Right forelimb (tissue), 1 donor: ENCODE results near the gene CISH.
A peak's percentile ranks its signal among the peaks of the same experiment; 100 is the strongest.

Source experiments
- DNase-seq: peaks from one replicate; pipeline ENCODE4 v3.0.0-alpha.2; 2018

Gene CISH

DNA sequence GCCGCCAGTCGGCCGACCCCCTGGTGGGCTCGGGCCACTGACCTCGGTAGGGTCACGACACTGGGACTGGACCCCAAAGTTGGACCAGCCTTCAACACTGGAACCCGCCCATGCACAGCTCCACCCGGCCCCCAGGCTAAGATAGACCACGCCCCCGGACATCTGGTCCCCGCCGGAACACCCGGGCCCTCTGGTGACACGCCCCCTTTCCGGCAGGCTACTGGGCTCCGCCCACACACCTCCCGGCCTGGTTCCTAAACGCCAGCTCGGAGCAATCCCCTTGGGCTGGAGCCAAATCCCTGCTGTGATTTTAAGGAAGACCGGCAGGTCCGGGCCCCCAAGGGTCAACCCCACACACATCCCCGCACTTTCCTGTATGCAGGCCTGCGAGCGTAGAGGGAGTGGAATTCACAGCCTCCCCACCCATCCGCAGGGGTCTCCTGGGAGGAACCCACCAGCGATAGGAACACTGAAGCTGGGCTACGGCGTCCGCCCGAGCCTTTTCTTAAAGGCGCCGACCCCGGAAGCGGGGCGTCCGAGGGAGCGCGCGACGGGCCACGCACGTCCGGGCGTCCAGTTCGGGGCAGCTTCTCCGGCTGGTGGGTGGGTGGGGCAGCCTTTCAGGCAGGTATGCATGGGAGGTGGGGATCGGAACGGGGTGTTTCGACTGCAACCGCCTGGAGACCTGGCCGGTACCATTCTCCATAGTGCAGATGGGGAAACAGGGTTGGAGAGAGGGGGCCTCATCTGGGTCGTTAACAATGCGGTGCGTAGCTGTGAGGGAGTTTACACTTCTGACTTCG lies 42.4 kb downstream of the CISH start, which contains the start of gene HEMK1:
HEMK1 (plus strand) TSS at position 576 of the 803 bp plus-strand sequence. CDS start 1,583 bp downstream, outside the sequence.
- peak; percentile 97 for DNase-seq

DNA sequence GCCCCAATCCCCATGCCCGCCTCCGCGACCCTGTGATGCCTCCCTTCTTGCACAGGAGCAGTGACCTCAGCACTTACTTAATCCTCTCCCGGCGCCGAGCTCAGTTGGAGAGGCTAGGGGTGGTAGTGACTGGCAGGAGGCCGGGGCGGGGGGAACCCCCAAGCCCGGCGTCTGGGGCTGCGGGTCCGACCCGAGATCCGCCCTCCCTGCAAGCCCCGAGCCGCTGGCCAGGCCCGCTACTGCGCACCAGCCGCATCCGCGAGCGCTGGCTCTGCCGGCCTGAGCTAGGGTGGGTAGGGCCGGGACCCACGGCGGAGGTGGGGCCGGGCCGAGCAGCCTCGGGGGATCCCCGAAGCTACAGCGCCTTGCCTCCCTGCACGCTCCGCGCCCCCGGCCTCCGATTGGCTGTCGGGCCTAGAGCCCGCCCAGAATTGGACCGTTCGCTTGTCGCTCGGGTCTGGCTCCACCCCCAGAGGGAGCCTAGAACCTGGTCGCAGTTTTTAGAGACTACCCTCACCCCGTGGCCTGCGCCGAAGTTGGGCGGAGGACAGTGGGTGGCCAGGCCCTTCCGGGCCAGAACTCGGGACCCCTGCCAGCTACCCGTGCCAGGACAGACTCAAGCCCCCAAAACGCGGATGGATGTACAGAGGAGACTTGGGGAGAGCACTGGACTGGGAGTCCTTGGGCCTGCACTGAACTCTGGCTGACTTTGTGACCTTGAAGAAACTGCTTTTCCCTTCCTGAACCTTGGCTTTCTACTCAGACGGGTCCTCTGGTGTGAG lies 44.0 kb downstream of the CISH start, which contains the start of gene C3orf18:
C3orf18 (minus strand) TSS at position 362 of the 782 bp plus-strand sequence. CDS start 2,048 bp downstream, outside the sequence.
- DNase-seq, result peak; percentile 91

DNA sequence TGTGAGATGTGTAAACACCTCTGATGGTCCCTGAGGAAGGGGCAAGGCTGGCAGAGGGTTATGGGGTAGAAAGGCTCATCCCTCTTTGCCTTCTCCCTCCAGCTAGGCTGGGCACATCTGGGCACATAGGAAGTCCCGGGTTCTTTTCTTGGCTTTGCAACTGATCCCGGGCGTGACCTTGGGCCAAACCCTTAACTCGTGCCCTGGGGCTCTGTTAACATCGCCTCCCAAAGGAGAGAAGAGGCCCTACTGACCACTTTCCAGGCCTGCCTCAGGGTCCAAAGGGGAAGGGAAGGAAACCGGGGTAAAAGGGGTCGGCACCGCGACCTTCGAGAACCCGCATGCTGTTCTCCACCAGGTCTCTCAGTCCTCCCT lies 44.6 kb downstream of the CISH start:
- no peak for DNase-seq

DNA sequence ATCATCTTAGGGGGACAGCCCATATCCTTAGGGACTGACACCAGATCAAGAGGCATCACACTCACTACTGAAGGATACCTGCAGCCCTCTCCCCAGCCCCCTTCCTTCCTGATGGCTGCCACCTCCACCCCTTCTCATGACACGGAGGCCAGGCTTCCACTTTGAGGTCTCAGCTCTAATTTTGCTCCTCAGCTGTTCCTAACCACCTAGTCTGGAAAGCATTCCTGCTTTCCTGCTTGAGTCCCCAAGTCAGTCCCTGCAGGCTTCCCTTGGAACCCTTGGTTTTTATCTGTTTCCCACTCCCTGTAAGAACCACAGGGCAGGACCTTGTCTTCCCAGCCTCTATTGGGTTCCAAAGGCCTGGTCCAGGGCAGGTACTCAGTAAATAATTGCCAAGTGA lies 47.3 kb downstream of the CISH start:
- no peak for DNase-seq

DNA sequence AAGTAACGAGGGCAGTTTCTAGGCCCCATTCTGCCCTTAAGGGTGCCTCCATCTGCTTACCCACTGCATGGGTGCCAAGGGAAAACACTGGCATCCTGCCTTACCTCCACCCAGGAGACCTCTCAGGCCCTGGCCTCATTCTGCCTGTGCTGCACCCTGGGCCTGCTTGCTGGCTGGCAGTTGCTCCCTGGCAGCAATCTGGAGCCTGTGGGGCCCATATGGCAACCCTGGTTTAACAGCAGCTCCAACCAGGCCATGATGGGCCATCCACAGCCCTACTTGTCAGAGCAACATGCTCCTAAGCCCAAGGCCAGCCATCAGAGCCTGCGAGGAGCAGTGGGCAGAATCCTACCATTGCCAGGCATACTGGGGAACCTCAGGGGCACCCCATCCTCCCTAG lies 47.7 kb downstream of the CISH start:
- no peak for DNase-seq

DNA sequence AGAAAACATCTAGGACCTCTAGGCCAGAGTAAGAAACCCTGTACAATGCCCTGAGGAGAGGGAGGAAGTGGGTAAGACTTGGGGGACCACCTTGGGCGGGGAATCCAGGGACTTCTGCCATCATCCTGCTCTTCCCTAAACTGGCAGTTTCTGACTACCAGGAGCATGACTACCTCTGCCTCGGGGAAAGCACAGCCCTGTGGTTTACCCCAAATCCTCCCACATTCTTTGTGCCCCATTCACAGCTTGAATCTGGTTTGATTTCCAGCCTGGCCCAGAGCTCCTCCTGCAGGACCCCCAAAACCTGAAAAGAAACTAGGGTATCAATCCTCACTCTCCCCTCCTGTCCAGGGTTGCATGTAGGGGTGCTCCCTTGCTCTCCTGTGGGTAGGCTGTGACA lies 48.7 kb downstream of the CISH start:
- no peak for DNase-seq

DNA sequence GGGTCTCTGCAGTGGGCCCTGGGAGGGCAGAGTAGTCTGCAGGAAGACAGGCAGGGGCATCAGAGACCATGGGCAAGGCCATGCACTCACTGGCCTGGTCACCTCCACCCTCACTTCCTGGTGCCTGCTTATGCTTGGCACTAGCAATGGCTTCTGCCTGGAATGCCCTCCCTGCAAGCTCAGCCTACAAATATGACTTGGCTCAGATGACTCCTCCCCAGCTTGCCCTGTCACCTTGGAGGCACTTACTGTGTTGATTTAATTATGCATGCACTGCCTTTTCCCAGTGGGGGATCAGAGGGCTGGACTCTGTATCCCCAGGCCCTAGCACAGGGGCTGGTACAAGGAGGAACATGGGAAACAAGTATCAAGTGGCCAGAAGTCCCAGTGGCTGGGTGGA lies 51.9 kb downstream of the CISH start:
- DNase-seq, result no peak

DNA sequence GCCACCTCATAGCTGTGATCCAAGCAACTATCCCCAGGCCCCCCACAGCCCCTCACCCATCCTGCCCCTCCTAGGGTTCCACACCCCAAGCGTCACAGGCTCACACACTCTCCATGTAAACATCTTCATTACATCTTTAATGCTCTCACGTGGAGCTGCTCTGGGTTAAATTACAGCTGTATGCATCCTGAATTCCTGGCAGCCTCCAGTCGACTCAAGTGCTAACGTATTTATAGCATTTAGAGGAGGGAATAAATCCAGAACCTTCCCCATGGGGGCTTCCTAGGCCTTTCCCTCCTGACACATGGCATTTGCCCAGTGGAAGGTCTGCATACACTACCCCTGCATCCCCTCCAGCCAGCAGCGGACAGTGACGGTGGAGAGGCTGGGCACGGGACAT lies 53.7 kb downstream of the CISH start:
- DNase-seq, result no peak

DNA sequence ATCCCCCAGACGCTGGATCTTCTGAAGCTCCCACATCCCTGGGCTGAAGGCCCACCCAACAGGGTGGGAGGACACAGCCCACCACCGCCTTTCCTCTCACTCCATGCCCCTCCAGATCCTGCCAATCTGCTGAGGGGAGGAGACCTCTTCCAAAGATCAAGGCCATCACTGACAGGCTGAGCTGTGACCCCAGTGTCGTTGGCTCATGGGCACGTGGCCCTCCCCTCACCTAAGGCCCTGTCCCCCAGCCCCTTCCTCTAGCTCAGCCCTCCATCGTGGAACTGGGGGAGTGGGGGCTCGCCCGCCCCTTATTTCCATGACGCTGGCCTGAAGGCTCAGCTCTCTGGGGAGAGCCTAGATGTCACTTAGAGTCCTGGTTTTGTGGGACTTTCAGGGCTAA lies 54.5 kb downstream of the CISH start:
- no peak for DNase-seq
